Measurements from ENCODE around the gene SOD3.

The SOD3 gene, protein sequence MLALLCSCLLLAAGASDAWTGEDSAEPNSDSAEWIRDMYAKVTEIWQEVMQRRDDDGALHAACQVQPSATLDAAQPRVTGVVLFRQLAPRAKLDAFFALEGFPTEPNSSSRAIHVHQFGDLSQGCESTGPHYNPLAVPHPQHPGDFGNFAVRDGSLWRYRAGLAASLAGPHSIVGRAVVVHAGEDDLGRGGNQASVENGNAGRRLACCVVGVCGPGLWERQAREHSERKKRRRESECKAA
- 0 to 0.99 (median 0) reads per million in 17 experiments for total RNA-seq

DNA sequence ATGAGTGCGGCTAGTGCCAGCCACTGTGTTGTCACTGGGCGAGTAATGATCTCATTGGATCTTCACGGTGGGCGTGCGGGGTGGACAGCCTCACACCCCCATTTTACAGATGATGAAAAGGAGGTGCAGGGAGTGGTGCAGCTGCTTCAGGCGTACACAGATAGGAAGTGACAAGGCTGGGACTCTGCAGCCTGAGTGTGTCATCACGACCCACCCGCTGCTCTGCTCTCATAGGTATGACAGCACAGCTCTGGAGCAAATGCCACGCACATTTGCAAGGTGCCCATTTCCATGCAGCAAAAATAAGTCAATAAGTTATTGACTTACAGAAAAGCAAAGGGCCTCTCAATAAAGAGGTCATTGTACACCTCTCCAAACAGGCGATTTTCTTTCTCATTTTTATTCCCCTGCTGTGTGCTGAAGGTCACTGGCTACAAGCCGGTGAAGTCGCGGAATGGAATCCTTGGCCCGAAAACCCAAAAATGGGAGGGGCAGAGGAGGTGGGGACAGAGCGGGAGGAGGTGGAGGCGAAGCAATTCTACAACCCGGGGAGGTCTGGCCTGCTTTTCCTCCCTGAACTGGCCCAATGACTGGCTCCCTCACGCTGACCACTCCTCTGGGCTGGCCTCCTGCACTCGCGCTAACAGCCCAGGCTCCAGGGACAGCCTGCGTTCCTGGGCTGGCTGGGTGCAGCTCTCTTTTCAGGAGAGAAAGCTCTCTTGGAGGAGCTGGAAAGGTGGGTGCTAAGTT lies at the start of gene SOD3:
Gene SOD3 (plus strand): TSS at position 658 of the 750 bp plus-strand sequence. CDS start 3,949 bp downstream, outside the sequence.
- peak; percentile 27 to 52 (median 38) for DNase-seq

DNA sequence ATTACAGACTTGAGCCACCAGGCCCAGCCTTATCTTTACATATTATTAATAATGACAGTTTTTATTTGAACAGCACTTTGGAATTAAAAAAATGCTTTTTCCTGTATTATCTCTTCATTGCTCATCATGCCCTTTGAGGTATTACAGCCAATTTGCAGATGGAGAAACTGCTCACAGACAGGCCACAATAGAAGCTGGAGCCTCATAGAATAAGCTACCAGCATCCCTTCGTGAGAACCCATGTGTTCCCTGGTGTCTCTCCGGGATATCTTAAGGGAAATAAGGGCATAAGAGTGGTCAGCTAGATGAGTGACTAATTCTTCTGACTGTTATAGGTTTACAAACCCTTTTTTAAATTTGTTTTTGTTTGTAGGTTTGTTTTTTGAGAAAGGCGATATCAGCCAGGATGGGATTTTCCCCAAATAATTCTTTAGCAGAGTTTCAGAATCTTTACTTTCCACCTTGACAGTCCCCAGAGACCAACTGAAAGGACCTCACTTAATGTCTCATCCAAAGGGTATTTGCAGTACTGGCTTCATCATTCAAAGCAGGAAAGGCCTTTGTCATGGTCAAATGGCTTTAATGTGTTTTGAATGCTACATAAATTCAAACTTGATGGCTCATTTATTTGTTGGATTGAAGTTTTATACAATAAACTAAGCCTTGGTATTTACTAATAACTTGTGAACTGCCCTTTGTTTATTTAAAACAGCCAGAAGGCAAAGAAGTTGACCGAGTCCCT lies 48.0 kb upstream of the SOD3 start:
- DNase-seq: no peak

DNA sequence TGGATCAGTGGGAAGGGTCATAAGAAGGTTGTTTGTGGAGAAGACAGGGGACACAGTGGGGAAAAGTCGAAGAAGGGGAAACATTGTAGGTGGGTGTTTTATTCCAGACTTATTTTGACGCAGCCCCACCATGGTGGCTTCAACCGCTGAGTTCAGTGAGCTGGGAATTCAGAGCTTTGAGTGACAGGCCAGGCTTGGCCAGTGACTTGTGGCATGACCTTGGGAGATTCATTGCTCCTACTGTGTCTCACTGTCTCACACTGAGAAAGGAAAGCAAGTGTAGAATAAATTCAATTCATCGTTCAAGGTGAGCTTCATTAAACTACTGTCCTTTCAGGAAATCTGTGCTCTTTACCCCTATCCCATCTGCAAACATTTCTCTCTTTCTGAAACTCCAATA lies 47.4 kb upstream of the SOD3 start:
- no peak for DNase-seq

DNA sequence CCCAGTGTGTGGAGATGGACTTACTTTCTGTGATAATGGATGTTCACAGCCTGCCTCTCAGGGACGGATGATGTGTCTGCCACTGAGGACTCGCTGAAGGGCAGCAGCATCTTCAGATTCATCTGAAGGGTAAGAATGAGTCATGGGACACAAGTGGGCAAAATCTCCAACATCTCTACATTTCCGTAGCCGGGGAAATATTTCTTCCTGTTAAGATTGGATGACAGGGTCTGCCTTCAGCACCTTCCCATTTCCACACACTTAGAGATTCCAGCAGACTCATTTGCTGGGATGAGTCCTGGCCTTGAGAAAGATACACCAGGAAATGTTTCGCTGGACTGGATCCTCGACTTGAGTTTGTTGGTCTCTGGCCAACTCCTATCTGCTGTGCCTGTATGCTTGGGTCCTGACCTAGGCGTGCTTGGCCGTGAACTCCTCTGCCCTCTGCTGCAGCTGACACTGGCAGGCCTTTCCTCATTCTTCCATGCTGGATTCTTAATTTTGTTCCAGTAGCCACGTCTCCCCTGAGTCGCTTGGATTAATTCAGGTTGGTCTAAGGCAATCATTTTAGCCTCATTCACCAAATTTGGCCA lies 46.5 kb upstream of the SOD3 start:
- no peak for DNase-seq

DNA sequence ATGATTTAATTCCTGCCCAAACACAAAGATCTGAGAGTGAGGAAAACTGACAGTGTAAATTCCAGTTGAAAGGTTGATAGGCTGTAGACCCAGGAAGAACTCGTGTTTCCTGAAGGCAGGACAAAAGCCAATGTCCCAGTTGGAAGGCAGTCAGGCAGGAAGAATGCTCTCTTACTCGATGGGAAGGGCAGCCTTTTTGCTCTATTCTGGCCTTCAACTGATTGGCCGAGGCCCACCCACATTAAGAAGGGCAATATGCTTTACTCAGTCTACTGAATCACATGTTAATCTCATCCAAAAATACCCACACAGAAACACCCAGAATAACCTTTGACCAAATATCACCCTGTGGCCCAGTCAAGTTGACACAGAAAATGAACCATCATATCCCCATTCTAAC lies 45.3 kb upstream of the SOD3 start:
- DNase-seq: no peak

DNA sequence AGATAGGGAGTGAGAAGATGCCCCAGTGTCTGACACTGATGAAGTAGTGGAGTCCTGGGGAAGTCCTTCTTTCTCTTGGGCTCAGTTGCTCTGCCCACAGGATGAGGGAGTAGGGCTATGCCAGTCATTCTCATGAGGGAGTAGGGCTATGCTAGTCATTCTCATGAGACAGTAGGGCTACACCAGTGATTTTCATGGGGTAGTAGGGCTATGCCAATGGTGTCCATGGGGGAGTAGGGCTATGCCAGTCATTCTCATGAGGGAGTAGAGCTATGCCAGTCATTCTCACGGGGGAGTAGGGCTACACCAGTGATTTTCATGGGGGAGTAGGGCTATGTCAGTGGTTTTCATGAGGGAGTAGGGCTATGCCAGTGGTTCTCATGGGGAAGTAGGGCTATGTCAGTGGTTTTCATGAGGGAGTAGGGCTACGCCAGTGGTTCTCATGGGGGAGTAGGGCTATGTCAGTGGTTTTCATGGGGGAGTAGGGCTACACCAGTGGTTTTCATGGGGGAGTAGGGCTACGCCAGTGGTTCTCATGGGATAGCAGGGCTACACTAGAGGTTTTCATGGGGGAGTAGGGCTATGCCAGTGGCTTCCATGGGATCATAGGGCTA lies 43.3 kb upstream of the SOD3 start:
- peak; percentile 18 to 64 (median 23) for DNase-seq

DNA sequence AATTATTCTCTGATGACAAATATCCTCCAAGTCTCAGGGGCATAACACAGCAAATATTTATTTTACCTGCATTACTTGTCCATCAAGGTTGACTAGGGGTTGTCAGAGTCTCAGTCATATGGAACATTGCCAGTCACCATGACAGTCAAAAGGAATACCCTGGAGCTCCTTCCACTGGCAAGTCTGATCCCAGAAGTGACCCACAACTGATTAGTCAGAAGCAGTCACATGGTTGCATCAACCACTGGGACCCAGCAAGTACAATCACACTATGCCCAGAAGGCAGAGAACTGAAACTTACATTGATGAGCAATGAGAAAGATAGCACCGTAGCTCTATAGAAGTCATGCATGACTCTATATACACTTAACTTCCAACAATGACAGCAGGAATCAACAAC lies 41.9 kb upstream of the SOD3 start:
- DNase-seq: peak; percentile 15 to 55 (median 34)

DNA sequence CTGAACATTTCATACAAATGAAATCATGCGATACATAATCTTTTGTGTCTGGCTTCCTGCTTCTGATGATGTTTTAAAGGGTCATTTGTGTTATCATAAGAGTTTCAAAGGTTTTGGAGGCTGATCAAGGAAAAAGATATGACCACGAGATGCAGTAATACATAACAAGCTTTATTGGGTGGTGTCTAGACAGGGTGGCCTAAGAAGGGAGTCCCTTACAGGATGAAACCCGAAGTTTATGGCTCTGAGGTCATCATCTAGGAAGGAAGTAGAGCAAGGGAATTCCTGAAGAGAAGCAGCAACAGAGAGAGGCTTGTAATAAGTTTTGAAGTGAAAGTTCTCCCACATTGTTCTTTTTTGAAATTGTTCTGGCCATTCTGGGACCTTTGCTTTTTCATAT lies 40.8 kb upstream of the SOD3 start:
- no peak for DNase-seq

DNA sequence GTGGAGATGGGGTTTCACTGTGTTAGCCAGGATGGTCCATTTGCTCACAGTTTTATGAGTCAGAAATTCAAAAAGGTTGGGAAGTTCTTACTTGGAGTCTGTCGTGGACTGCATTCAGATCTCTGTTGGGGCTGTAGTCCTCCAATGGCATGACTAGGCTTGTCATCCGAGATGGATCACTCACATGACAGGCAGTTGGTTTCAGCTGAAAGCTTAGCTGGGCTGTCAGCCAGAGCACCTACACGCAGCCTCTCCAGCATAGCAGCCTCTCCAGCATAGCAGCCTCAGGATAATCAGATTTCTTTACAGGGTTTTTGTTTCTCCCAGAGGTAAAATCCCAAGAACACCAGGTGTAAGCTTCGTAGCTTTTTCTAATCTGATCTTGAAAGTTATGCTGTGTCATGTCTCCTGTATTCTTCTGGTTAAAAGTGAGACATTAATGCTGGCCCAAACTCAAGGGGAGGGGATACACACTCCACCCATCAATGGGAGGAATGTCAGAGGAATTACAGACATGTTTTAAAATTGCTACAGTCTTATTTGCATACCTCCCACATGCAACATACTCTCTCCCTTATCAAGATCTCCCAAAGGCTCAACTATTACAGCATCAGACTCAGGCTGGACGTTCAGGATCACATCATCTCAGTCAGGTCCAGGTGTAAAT lies 31.6 kb upstream of the SOD3 start:
- DNase-seq: no peak

DNA sequence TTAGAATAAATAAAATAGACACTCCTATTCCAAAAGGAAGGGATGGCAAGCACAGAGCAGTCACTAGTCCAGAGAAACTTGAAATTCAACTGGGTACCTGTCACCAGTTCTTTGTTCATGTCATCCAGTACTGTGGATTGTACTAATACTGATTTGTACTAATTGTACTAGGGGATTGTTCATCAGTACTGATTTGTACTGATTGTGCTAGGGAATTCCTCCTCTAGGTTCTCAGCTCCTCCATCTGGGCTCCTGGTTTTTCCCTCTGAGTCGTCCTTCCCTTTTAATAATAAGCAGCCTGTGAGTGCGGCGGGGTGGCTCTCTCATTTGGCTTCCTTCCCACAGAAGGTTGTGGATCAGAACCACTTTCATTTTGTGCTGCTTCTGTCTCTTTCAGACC lies 31.0 kb upstream of the SOD3 start:
- peak in 1 of 4 experiments; percentile 27 for DNase-seq

DNA sequence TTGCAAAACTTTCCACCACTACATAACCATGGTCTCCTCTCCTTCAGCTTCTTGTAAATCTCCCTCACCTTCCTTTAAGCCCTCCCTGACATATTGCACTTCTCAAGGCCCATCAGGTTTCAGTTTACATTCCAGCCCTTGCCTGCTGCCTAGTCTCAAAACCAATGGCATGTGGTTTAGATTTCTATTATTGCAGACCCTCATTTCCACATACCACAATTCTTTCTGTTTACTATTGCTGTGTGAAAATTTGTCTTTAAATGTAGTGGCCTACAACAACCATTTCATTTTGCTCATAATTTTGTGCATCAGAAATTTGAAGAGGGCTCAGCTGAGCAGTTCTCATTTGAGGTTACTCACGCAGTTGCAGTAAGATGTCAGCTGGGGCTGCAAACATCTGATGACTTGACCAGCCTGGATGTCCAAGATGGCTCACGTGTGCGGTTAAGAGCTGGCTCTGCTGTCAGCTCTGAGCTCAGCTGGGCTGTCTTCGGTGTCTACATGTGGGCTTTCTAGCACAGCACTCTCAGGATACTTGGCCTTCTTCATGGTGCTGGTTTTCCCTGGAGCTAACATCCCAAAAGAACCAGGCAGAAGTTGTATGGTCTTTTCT lies 29.9 kb upstream of the SOD3 start:
- DNase-seq: no peak

DNA sequence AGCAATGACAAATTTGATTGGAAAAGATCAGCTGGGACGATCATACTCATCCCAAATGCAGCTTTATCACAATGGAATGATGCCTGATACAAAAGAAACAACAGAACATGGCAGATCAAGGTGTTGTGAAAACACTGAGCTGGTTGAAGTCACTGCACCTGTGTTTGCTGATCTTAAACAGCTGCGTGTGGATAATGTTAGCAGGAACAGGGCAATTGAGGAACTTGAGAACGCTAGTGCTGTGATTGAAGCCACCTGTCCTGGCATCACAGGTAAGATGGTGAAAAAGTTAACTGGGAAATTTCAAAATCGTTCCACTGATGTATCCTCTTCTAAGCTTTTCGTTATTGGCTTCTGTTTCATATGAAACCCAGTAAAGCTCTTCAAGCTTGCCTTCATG lies 27.4 kb upstream of the SOD3 start:
- DNase-seq: no peak

DNA sequence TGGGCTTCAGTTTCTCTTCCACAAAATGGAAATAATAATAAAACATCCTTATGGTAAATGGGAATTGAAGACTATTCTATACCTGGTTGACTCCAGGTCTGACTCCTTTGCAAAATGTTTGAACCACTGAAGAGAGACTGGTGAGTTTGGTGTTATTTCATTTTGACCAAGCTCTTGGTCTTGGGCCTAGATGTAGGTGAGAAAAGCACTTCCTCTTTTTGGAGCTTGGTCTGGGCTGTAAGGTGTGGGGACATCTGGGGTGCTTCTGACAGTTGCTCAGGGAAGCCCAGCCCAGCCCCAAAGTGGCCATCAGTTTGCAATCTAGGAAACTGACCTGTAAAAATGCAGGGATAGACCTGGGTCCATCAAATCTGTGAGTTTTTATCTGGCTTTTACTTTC lies 26.8 kb upstream of the SOD3 start:
- no peak for DNase-seq

DNA sequence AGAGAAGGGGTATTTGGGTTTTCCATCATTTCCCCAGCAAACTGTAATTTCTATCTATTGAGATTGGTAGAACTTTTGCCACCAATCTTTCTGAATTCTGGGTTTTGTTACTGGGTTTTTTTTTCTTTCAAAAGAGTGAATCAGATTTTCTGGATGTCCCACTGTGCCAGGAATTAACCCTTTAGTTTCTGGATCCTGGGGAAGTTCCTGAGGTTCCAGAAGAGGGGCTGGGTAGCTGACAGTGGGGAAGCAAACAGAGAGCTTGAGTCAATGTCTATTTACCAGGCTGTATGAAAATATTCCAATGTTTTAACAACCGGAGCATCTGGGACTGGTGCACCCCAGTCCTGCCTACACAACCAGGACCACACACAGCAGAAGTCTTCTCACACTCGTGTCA lies 25.8 kb upstream of the SOD3 start:
- no peak for DNase-seq

DNA sequence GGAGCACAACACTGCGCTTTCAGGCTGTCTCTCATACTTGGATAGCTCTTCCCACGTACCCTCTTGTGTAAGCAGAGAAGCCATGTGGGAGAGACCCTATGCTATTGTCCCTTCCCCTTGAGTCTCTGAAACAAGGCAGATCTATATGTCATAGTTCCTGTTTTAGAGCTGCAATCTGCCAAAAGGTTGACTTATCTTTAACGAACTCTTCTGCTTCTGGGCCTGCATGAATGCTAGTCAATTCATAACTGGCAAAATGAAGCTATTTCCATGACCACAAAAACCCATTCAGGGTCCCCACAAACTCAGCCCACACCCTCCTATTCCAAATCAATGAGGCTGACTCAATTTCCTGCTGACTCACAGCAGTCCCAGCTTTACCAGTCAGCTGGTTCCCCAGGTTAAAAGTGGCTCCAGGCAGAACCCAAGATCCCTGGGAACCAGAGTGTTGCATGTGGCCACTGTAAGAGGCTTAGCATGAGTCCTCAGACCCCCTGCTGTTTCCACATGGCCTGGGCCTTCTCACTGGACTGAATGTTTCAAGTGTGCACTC lies 25.3 kb upstream of the SOD3 start:
- peak; percentile 59 to 82 (median 72) for DNase-seq

DNA sequence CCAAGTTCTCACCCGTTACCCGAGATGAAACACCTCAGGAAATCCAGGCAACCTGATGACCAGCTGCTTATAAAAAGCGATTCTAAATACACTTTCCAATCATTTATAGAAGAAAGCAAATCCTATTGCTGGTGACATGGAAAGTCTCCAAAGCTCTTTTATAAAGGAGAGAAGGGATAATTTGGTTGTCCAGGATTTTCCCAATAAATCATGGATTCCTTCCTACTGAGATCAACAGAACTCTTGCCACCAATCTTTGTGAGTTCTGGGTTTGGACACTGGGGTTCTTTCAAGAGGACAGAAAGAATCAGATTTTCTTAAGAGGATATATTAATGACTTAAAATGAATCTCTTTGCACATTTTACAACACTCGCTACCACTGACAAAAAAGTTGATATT lies 24.7 kb upstream of the SOD3 start:
- no peak for DNase-seq

DNA sequence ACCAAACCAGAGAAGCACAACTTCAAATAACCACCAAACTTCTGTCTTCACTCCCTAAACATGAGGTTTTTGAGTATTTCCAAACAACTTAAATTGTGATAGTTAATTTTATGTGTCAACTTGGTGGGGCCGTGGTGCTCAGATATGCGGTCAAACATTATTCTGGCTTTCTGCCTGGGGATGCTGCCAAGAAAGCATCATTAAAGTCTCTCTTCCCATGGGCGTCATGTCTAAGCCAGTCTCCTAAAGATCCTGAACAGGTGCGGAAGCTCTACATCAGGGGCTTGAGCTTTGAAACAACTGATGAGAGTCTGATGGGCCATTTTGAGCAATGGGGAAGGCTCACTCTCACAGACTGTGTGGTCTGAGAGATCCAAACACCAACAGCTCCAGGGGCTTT lies 24.1 kb upstream of the SOD3 start:
- no peak for DNase-seq

DNA sequence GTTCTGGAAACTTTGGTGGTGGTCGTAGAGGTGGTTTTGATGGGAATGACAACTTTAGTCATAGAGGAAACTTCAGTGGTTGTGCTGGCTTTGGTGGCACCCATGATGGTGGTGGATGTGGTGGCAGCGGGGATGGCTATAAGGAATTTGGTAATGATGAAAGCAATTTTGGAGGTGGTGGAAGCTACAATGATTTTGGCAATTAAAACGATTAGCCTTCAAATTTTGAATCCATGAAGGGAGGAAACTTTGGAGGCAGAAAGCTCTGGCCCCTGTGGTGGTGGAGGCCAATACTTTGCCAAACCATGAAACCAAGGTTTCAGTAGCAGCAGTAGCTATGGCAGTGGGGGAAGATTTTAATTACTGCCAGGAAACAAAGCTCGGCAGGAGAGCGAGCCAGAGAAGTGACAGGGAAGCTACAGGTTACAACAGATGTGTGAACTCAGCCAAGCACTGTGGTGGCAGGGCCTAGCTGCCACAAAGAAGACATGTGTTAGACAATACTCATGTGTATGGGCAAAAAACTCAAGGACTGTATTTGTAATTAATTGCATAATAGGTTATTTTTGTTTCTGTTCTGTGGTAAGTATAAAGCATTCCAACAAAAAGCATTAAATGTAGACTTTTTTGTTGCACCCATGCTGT lies 23.2 kb upstream of the SOD3 start:
- DNase-seq: peak in 1 of 4 experiments; percentile 5

DNA sequence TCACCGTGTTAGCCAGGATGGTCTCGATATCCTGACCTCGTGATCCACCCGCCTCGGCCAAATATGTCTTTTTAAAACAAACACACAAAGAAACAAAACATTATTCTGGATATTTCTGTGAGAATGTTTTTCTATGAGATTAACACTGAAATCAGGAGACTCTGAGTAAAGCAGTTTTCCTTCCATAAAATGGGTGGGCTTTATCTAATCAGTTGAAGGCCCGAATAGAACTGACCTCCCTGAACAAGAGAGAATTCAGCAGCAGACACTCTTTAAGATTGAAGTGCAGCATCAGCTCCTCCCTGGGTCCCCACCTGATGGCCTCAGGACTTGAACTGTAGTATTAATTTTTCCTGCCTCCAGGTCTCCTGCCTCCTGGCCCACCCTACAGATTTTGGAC lies 22.4 kb upstream of the SOD3 start:
- no peak for DNase-seq

DNA sequence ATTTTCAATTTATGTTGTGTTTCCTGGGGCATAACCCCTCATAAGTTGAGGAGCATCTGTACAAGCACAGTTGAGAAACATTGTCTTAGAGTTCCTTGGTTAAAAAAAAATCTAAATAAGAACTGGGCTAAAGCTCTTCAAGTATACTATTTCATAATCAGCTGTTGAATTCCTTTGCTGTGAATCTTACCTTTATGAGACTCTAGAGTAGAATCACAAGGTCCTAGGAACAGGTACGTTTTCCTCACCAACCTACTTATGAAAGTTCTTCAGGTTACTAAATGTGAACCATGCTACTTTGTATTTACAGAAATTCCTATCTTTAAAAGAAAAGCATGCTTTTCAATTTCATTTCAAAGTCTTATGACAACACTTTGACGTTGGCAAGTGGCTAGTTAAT lies 20.9 kb upstream of the SOD3 start:
- no peak for DNase-seq
